Measurements from ENCODE around the gene CHAD.
"Not testable (repeated sequence)": the region's sequence is repeated elsewhere in the genome, so short reads cannot be mapped to it uniquely, and the experiment has no call there.

The CHAD gene

GRCh38 chr17:50420419-50421112, 48.1 kb downstream of the CHAD start:
- TF ChIP-seq CTCF (conservative IDR thresholded peaks at IDR 0.05) (no peak), ZFX (IDR thresholded peaks at IDR 0.05) (no peak)
- H3K27ac ChIP-seq, result no peak overlapping the region

- H3K27ac ChIP-seq, result not testable (repeated sequence)
Measured at GRCh38 chr17:50419577-50419976, 49.1 kb downstream of the CHAD start.

- TF ChIP-seq ZFX (IDR thresholded peaks at IDR 0.05), result no peak
- TF ChIP-seq CTCF (conservative IDR thresholded peaks at IDR 0.05), result no peak
- H3K27ac ChIP-seq, result no peak overlapping the region
Measured at GRCh38 chr17:50414808-50415207, 53.9 kb downstream of the CHAD start.

Data from C4-2B (cell line).